ENCODE data around the gene CIC. TPM values are rescaled to one million over a fixed set of nuclear protein-coding genes. Genes with fewer than 3 reads are reported as not detected.

Gene CIC
- total and polyA plus RNA-seq, 10 of the 15 experiments (the other 5 are each of a cell fraction or from before 2014, with no cell fraction given), result 0.18 to 50.6 (median 7.1) TPM

GRCh38 chr19:42343344-42344110 lies 74.5 kb downstream of the CIC start:
- Histone ChIP-seq H3K79me2 (ENCODE audit: control insufficient read depth, insufficient read depth, low read length) (no peaks in the 10 kb centered on the region), H3K36me3 (ENCODE audit: control insufficient read depth in 2 of 2, insufficient read depth in 2 of 2, low read length in 1 of 2) (no peaks in the 10 kb centered on the region; a peak in 3 of 4 replicates), H3K4me1 (ENCODE audit: control insufficient read depth, insufficient read depth, low read length) (no peaks in the 10 kb centered on the region), H3K4me2 (ENCODE audit: control insufficient read depth, insufficient read depth) (no peak overlapping the region), H3K4me3 (no peak overlapping the region), H2AFZ (ENCODE audit: control insufficient read depth, low read depth, low read length) (no peak overlapping the region), H3K9ac (ENCODE audit: control insufficient read depth, insufficient read depth, low read length) (no peak overlapping the region), H3K9me3 (replicated peaks; ENCODE audit: control insufficient read depth, insufficient read depth, low read length) (no peaks in the 10 kb centered on the region), H3K27me3 (replicated peaks in 1 of 2; ENCODE audit: control insufficient read depth in 2 of 2, insufficient read depth in 2 of 2, low read length in 1 of 2) (no peaks in the 10 kb centered on the region), H3K27ac (ENCODE audit: control insufficient read depth, insufficient read depth) (no peak overlapping the region), H4K20me1 (ENCODE audit: control insufficient read depth, insufficient read depth) (no peaks in the 10 kb centered on the region)
- no TSS peak for BruUV-seq (replicated peaks)
- POLR2A ChIA-PET, result no interaction called here
- DNase-seq (ENCODE audit: low read depth, low spot score) (no peak), ATAC-seq (no peak), FAIRE-seq (no peak)
- intact Hi-C loops (cut with micrococcal nuclease; ENCODE audit: unreplicated experiment), result no loop called here
- RAD21 ChIA-PET (ENCODE audit: unreplicated experiment), result no interaction called here
- CTCF ChIA-PET, result interaction anchor here (1.2 kb wide), 1 partner anchor 13 kb away, joined by 3 read pairs; no protein-coding TSS in a partner anchor
- SMC1A ChIA-PET (ENCODE audit: uncharacterized antibody, unreplicated experiment), result no interaction called here
- in situ Hi-C loops (cut with MboI), result no loop called here
- WGBS (ENCODE audit: insufficient coverage, insufficient replicate concordance, low lambda C conversion rate, missing lambda C conversion rate), result 74% methylated on average over 14 of the region's 17 CpGs
- TF ChIP-seq CTCF (IDR thresholded peaks at IDR 0.05 in 2 of 3, conservative IDR thresholded peaks at IDR 0.05 in 1 of 3; ENCODE audit: control insufficient read depth in 2 of 3, extremely low read depth in 1 of 3, insufficient read depth in 1 of 3, low read depth in 3 of 3, low read length in 3 of 3), result peak in 2 of 3 experiments; percentile 22 to 29; a peak in 1 of 6 replicates
- TF ChIP-seq TCF3 (IDR thresholded peaks at IDR 0.05; ENCODE audit: borderline replicate concordance, insufficient read depth, low read depth, low read length), result no peak
- TF ChIP-seq ELK1 (IDR thresholded peaks at IDR 0.05; ENCODE audit: low read depth, low read length), result no peak

All from GM12878 (cell line).